Measurements from ENCODE around the gene EPHB6.

Gene EPHB6

DNA sequence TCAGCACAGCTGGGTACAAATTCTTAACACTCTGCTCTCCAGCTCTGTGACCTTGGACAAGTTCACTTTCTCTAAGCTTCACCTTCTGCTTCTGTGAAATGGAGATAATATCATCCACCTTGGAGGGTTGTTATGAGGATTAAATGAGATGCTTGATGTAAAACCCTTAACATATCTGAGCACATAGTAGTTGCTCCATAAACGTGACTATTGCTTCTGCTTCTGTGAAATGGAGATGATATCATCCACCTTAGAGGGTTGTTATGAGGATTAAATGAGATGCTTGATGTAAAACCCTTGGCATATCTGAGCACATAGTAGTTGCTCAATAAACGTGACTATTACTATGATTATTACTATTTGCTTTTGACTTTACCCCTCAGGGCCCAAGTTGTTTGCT, 14.6 kb downstream of the EPHB6 start:
- H3K4me3 ChIP-seq (ENCODE audit: low read length) = no peak overlapping the region
- H3K9me2 ChIP-seq (replicated peaks; ENCODE audit: control insufficient read depth, low read length) = no peaks in the 10 kb centered on the region
- no peak overlapping the region for H3K27ac ChIP-seq (ENCODE audit: low read depth, low read length)
- H3K9me3 ChIP-seq (ENCODE audit: control insufficient read depth, insufficient read depth, low read length) = no peaks in the 10 kb centered on the region
- H4K20me1 ChIP-seq (ENCODE audit: control insufficient read depth, insufficient read depth, low read depth, low read length) = no peaks in the 10 kb centered on the region
- H3K79me2 ChIP-seq (ENCODE audit: control insufficient read depth, low read length) = no peaks in the 10 kb centered on the region
- no peaks in the 10 kb centered on the region for H3F3A ChIP-seq (ENCODE audit: control insufficient read depth, insufficient read depth)
- TF ChIP-seq, protein P1, sequence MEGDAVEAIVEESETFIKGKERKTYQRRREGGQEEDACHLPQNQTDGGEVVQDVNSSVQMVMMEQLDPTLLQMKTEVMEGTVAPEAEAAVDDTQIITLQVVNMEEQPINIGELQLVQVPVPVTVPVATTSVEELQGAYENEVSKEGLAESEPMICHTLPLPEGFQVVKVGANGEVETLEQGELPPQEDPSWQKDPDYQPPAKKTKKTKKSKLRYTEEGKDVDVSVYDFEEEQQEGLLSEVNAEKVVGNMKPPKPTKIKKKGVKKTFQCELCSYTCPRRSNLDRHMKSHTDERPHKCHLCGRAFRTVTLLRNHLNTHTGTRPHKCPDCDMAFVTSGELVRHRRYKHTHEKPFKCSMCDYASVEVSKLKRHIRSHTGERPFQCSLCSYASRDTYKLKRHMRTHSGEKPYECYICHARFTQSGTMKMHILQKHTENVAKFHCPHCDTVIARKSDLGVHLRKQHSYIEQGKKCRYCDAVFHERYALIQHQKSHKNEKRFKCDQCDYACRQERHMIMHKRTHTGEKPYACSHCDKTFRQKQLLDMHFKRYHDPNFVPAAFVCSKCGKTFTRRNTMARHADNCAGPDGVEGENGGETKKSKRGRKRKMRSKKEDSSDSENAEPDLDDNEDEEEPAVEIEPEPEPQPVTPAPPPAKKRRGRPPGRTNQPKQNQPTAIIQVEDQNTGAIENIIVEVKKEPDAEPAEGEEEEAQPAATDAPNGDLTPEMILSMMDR (IDR thresholded peaks at IDR 0.05; ENCODE audit: low read depth, low read length, poor library complexity, severe bottlenecking) = no peak
- TF ChIP-seq EZH2phosphoT487 (IDR thresholded peaks at IDR 0.05; ENCODE audit: borderline replicate concordance, low read length) = no peak
- no peaks in the 10 kb centered on the region for H3K36me3 ChIP-seq (ENCODE audit: control insufficient read depth, low read length)
- H3K4me1 ChIP-seq (ENCODE audit: control insufficient read depth, low read length) = no peaks in the 10 kb centered on the region
- H3K27me3 ChIP-seq (ENCODE audit: control insufficient read depth, low read length) = no peaks in the 10 kb centered on the region
- H3K4me2 ChIP-seq (ENCODE audit: low read length) = no peak overlapping the region

DNA sequence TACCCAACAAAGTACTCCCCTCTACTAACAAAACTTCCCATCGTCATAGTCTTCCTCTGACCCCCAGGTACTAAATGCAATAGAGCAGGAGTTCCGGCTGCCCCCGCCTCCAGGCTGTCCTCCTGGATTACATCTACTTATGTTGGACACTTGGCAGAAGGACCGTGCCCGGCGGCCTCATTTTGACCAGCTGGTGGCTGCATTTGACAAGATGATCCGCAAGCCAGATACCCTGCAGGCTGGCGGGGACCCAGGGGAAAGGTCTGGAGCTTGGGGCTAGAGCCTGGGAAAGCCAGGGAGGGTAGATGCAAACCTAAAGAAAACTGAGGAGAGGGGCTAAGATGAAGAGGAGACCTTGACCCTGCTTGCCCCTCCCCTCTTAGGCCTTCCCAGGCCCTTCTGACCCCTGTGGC, 15.3 kb downstream of the EPHB6 start:
- TF ChIP-seq, protein P1 (IDR thresholded peaks at IDR 0.05; ENCODE audit: low read depth, low read length, poor library complexity, severe bottlenecking) = no peak
- TF ChIP-seq EZH2phosphoT487 (IDR thresholded peaks at IDR 0.05; ENCODE audit: borderline replicate concordance, low read length) = no peak
- Histone ChIP-seq H3K9me2 (replicated peaks; ENCODE audit: control insufficient read depth, low read length) (no peaks in the 10 kb centered on the region), H3K4me3 (ENCODE audit: low read length) (no peak overlapping the region), H3K79me2 (ENCODE audit: control insufficient read depth, low read length) (no peaks in the 10 kb centered on the region), H3K4me2 (ENCODE audit: low read length) (no peak overlapping the region), H3K36me3 (ENCODE audit: control insufficient read depth, low read length) (no peaks in the 10 kb centered on the region), H3K27me3 (ENCODE audit: control insufficient read depth, low read length) (no peaks in the 10 kb centered on the region), H3K27ac (ENCODE audit: low read depth, low read length) (no peak overlapping the region), H3K4me1 (ENCODE audit: control insufficient read depth, low read length) (no peaks in the 10 kb centered on the region), H4K20me1 (ENCODE audit: control insufficient read depth, insufficient read depth, low read depth, low read length) (no peaks in the 10 kb centered on the region), H3F3A (ENCODE audit: control insufficient read depth, insufficient read depth) (no peaks in the 10 kb centered on the region), H3K9me3 (ENCODE audit: control insufficient read depth, insufficient read depth, low read length) (no peaks in the 10 kb centered on the region)

DNA sequence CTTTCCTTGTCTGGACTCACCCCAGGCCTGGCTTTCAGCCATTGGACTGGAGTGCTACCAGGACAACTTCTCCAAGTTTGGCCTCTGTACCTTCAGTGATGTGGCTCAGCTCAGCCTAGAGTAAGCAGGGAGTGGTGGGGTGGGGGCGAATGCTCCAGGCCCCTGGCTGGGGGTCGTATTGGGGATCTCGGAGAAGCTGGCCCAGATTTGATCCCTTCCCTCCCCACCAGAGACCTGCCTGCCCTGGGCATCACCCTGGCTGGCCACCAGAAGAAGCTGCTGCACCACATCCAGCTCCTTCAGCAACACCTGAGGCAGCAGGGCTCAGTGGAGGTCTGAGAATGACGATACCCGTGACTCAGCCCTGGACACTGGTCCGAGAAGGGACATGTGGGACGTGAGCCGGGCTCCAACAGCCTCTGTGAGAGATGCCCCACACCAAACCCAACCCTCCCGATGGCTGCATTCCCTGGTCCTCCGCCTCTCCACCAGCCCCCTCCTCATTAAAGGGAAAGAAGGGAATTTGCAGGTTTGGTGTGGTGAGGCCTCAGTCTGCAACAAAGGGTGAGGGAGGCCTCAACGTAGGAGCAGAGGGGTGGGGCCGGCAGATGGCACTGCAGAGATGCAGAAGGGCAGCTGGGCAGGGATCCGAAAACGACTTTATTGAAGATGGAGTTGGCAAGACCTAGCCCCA, 15.8 kb downstream of the EPHB6 start:
- Histone ChIP-seq H3F3A (ENCODE audit: control insufficient read depth, insufficient read depth) (no peaks in the 10 kb centered on the region), H3K27me3 (ENCODE audit: control insufficient read depth, low read length) (no peaks in the 10 kb centered on the region), H3K79me2 (ENCODE audit: control insufficient read depth, low read length) (no peaks in the 10 kb centered on the region), H3K4me2 (ENCODE audit: low read length) (no peak overlapping the region), H3K9me3 (ENCODE audit: control insufficient read depth, insufficient read depth, low read length) (no peaks in the 10 kb centered on the region), H3K36me3 (ENCODE audit: control insufficient read depth, low read length) (no peaks in the 10 kb centered on the region), H3K9me2 (replicated peaks; ENCODE audit: control insufficient read depth, low read length) (no peaks in the 10 kb centered on the region), H3K4me1 (ENCODE audit: control insufficient read depth, low read length) (no peaks in the 10 kb centered on the region), H4K20me1 (ENCODE audit: control insufficient read depth, insufficient read depth, low read depth, low read length) (no peaks in the 10 kb centered on the region), H3K4me3 (ENCODE audit: low read length) (no peak overlapping the region), H3K27ac (ENCODE audit: low read depth, low read length) (no peak overlapping the region)
- TF ChIP-seq, protein P1 (IDR thresholded peaks at IDR 0.05; ENCODE audit: low read depth, low read length, poor library complexity, severe bottlenecking) = no peak
- TF ChIP-seq EZH2phosphoT487 (IDR thresholded peaks at IDR 0.05; ENCODE audit: borderline replicate concordance, low read length) = no peak

Measured in DOHH2 (cell line).